Measurements from ENCODE around the gene B4GALT5.

The B4GALT5 gene

GRCh38 chr20:49700411-49701185 is 13.1 kb downstream of the B4GALT5 start:
- DNase-seq (ENCODE audit: low read depth in 2 of 2): no peak

- DNase-seq (ENCODE audit: low read depth in 2 of 2): no peak
Measured at GRCh38 chr20:49699200-49699992, 14.3 kb downstream of the B4GALT5 start.

GRCh38 chr20:49698477-49698876 is 15.2 kb downstream of the B4GALT5 start:
- no peak for DNase-seq (ENCODE audit: low read depth in 2 of 2)

GRCh38 chr20:49697071-49697470 is 16.6 kb downstream of the B4GALT5 start:
- DNase-seq (ENCODE audit: low read depth in 2 of 2): no peak

- DNase-seq (ENCODE audit: low read depth in 2 of 2): no peak
Measured at GRCh38 chr20:49696594-49696993, 17.1 kb downstream of the B4GALT5 start.

- DNase-seq (ENCODE audit: low read depth in 2 of 2): no peak
Measured at GRCh38 chr20:49695830-49696229, 17.8 kb downstream of the B4GALT5 start.

GRCh38 chr20:49694450-49695071 is 19.1 kb downstream of the B4GALT5 start:
- DNase-seq (ENCODE audit: low read depth in 2 of 2): no peak

GRCh38 chr20:49693435-49694171 is 20.1 kb downstream of the B4GALT5 start:
- no peak for DNase-seq (ENCODE audit: low read depth in 2 of 2)

- DNase-seq (ENCODE audit: low read depth in 2 of 2): no peak
Measured at GRCh38 chr20:49692941-49693340, 20.7 kb downstream of the B4GALT5 start.

- no peak for DNase-seq (ENCODE audit: low read depth in 2 of 2)
Measured at GRCh38 chr20:49691818-49692568, 21.7 kb downstream of the B4GALT5 start.

GRCh38 chr20:49690899-49691620 is 22.6 kb downstream of the B4GALT5 start:
- DNase-seq (ENCODE audit: low read depth in 2 of 2): no peak

- DNase-seq (ENCODE audit: low read depth in 2 of 2): no peak
Measured at GRCh38 chr20:49687595-49688567, 25.8 kb downstream of the B4GALT5 start.

GRCh38 chr20:49685809-49686208 is 27.9 kb downstream of the B4GALT5 start:
- DNase-seq (ENCODE audit: low read depth in 2 of 2): no peak

- DNase-seq (ENCODE audit: low read depth in 2 of 2): no peak
Measured at GRCh38 chr20:49685161-49685601, 28.5 kb downstream of the B4GALT5 start.

- DNase-seq (ENCODE audit: low read depth in 2 of 2): no peak
Measured at GRCh38 chr20:49684335-49684997, 29.2 kb downstream of the B4GALT5 start.

GRCh38 chr20:49682798-49683197 is 30.9 kb downstream of the B4GALT5 start:
- DNase-seq (ENCODE audit: low read depth in 2 of 2): no peak

GRCh38 chr20:49682278-49682677 is 31.4 kb downstream of the B4GALT5 start:
- DNase-seq (ENCODE audit: low read depth in 2 of 2): no peak

GRCh38 chr20:49681850-49682216 is 31.8 kb downstream of the B4GALT5 start:
- no peak for DNase-seq (ENCODE audit: low read depth in 2 of 2)

- no peak for DNase-seq (ENCODE audit: low read depth in 2 of 2)
Measured at GRCh38 chr20:49680484-49680883, 33.2 kb downstream of the B4GALT5 start.

Data from stimulated activated CD8-positive, alpha-beta memory T cell treated with anti-CD3 and anti-CD28 coated beads, Interleukin-7, amount 100 ng/mL, for 1 hour (primary cell).